ENCODE results near the gene IL1RL1.

IL1RL1 gene

GRCh38 chr2:102367331-102367971, 56.1 kb downstream of the IL1RL1 start:
- DNase-seq (ENCODE audit: low read depth in 2 of 2): no peak

- DNase-seq (ENCODE audit: low read depth in 2 of 2): no peak
Observed at GRCh38 chr2:102368461-102369109, 57.2 kb downstream of the IL1RL1 start.

GRCh38 chr2:102369866-102370265, 58.5 kb downstream of the IL1RL1 start:
- no peak for DNase-seq (ENCODE audit: low read depth in 2 of 2)

- DNase-seq (ENCODE audit: low read depth in 2 of 2): no peak
Observed at GRCh38 chr2:102376052-102376591, 64.8 kb downstream of the IL1RL1 start.

GRCh38 chr2:102383722-102384121, 72.4 kb downstream of the IL1RL1 start:
- DNase-seq (ENCODE audit: low read depth in 2 of 2): no peak

GRCh38 chr2:102385522-102385921, 74.2 kb downstream of the IL1RL1 start:
- no peak for DNase-seq (ENCODE audit: low read depth in 2 of 2)

GRCh38 chr2:102386004-102386403, 74.6 kb downstream of the IL1RL1 start:
- DNase-seq (ENCODE audit: low read depth in 2 of 2): no peak

- DNase-seq (ENCODE audit: low read depth in 2 of 2): no peak
Observed at GRCh38 chr2:102386867-102387541, 75.6 kb downstream of the IL1RL1 start.

GRCh38 chr2:102387763-102388546, 76.6 kb downstream of the IL1RL1 start:
- DNase-seq (ENCODE audit: low read depth in 2 of 2): no peak

- no peak for DNase-seq (ENCODE audit: low read depth in 2 of 2)
Observed at GRCh38 chr2:102391565-102391964, 80.2 kb downstream of the IL1RL1 start.

- DNase-seq (ENCODE audit: low read depth in 2 of 2): no peak
Observed at GRCh38 chr2:102392096-102392495, 80.7 kb downstream of the IL1RL1 start.

- DNase-seq (ENCODE audit: low read depth in 2 of 2): no peak
Observed at GRCh38 chr2:102392942-102393341, 81.6 kb downstream of the IL1RL1 start.

GRCh38 chr2:102396012-102396411, 84.6 kb downstream of the IL1RL1 start:
- no peak for DNase-seq (ENCODE audit: low read depth in 2 of 2)

- no peak for DNase-seq (ENCODE audit: low read depth in 2 of 2)
Observed at GRCh38 chr2:102397209-102397608, 85.8 kb downstream of the IL1RL1 start.

- no peak for DNase-seq (ENCODE audit: low read depth in 2 of 2)
Observed at GRCh38 chr2:102399499-102400141, 88.3 kb downstream of the IL1RL1 start.

- no peak for DNase-seq (ENCODE audit: low read depth in 2 of 2)
Observed at GRCh38 chr2:102401456-102401855, 90.1 kb downstream of the IL1RL1 start.

All from stimulated activated CD8-positive, alpha-beta memory T cell treated with anti-CD3 and anti-CD28 coated beads, Interleukin-2, amount 100 ng/mL, for 48 hours (primary cell).